GM18502 (cell line): ENCODE data around the gene C14orf180.

ENCODE experiments used
- ATAC-seq: cut with Tn5 transposase; IDR thresholded peaks from one replicate; pipeline ENCODE4 v1.9.1; 2021; ENCODE audit warnings: mild to moderate bottlenecking; ENCODE audit not compliant: unreplicated experiment, poor library complexity

C14orf180 gene

DNA sequence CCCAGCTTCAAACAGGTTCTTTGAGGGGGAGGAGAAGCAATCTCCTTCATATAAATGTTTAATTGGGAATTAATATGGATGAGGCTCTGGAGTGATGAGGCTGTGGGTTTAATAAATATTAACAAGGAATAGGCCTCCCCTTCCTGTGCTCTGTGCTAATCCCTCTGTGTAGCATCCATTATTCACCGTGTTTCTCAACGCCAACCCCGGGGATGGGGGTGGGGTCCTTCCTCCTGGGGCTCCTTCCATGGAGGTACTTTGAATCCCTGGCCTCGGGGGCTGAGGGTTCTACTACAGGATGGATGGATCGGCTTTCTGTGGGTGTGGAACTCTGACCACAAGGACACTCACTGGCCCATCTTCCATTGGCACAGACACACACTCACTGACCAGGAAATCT is 59.9 kb downstream of the C14orf180 start:
- no peak for ATAC-seq
